Measurements from ENCODE around the gene PAIP2.

GRCh38 chr5:139386050-139386438, 44.4 kb downstream of the PAIP2 start:
- no peak for TF ChIP-seq CTCF (IDR thresholded peaks at IDR 0.05)
- no peak for TF ChIP-seq POLR2AphosphoS5 (IDR thresholded peaks at IDR 0.05)
- TF ChIP-seq EP300 (IDR thresholded peaks at IDR 0.05; ENCODE audit: low read depth): no peak
- no peak for TF ChIP-seq POLR2A (IDR thresholded peaks at IDR 0.05)

Data from transverse colon (tissue), 4 donors.